IMR-90 (cell line): ENCODE data around the gene SSH2.

Experiments used
- CEBPB ChIP-seq: IDR thresholded peaks from 2 replicates; pipeline ENCODE4 v1.6.1; 2012; ENCODE audit warnings: low read depth, low read length, improper control_type of control experiment
- CHD1 ChIP-seq: IDR thresholded peaks from 2 replicates; pipeline ENCODE4 v1.6.1; 2012; ENCODE audit warnings: low read depth, low read length, improper control_type of control experiment
- CTCF ChIP-seq: conservative IDR thresholded peaks from 2 replicates; pipeline ENCODE4 v1.5.1; 2012; ENCODE audit warnings: mild to moderate bottlenecking, low read depth, low read length, improper control_type of control experiment
- FOS ChIP-seq: fragments of 150-350 bp; IDR thresholded peaks from 2 replicates; pipeline ENCODE4 v1.6.1; 2016; ENCODE audit warnings: low read depth, low read length
- POLR2A ChIP-seq: IDR thresholded peaks from 2 replicates; pipeline ENCODE4 v1.6.1; 2012; ENCODE audit warnings: mild to moderate bottlenecking, low read depth, low read length
- RFX5 ChIP-seq: IDR thresholded peaks from 2 replicates; pipeline ENCODE4 v1.8.0; 2012; ENCODE audit warnings: low read depth, mild to moderate bottlenecking, low read length, moderate library complexity
- USF2 ChIP-seq: fragments of 150-350 bp; IDR thresholded peaks from 2 replicates; pipeline ENCODE4 v1.6.1; 2017; ENCODE audit warnings: mild to moderate bottlenecking, antibody characterized with exemption, low read length, low read depth

GRCh38 chr17:29826114-29826692, 103.8 kb downstream of the SSH2 start:
- TF ChIP-seq POLR2A (no peak), CTCF (no peak), CEBPB (no peak), USF2 (no peak), FOS (no peak), RFX5 (no peak), CHD1 (no peak)
